MM.1S (cell line): ENCODE data around the gene PNMT.

Source experiments
- CTCF ChIP-seq: fragments of 300-600 bp; sonication (generic); IDR thresholded peaks from 2 replicates; pipeline ENCODE4 v1.5.1; 2016; ENCODE audit warnings: antibody characterized with exemption, low read length, mixed read lengths
- EZH2 ChIP-seq: fragments of 300-600 bp; sonication (generic); optimal IDR thresholded peaks from 2 replicates; pipeline ENCODE3; 2017; ENCODE audit warnings: low read depth, mild to moderate bottlenecking, antibody characterized with exemption, low read length, mixed read lengths
- EZH2phosphoT487 ChIP-seq: fragments of 300-600 bp; sonication (generic); IDR thresholded peaks from 2 replicates; pipeline ENCODE4 v1.6.1; 2018; ENCODE audit warnings: antibody characterized with exemption, low read length

GRCh38 chr17:39687546-39688474 is 19.6 kb downstream of the PNMT start, which contains the start of gene PGAP3:
- no peak for TF ChIP-seq CTCF
- TF ChIP-seq EZH2phosphoT487, result no peak
- TF ChIP-seq EZH2, result no peak
